ENCODE data around the gene RBMS3.

Gene RBMS3

DNA sequence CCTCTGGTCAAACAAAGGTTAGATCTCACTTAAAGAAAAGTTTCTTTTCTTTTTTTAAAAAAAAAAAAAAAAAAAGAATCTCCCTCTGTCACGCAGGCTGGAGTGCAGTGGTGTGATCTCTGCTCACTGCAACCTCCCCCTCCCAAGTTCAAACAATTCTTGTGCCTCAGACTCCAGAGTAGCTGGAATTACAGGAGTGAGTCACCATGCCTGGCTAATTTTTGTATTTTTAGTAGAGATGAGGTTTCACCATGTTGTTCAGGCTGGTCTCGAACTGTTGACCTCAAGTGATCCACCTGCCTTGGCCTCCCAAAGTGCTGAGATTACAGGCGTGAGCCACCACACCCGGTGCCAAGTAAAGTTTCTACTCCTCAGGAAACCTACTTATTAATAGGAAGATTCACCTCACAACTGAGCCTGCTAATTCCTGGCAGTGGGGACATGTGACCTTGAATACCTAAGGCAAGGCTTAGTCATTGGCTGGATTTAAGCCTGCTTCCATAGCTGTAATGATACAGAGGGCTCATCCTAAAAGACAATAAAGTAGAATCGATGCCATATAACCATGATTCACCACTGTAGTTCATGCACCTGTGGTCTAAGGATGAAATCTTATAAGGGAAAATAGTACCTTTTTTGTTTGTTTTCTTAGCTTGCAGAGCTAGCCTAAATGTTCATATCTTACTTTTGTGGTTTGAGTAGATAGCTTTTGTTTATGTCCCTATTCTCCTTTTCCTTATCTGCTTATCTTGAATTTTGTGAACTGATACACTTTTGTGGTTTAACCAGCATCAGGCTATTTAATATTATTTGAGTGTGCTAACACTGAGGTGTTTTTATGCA lies 24.8 kb upstream of the RBMS3 start:
- Histone ChIP-seq H3K4me1 (ENCODE audit: control insufficient read depth, insufficient read depth, low read length) (no peaks in the 10 kb centered on the region), H3K9ac (ENCODE audit: low read depth, low read length) (no peak overlapping the region), H3K4me3 (ENCODE audit: low read depth, low read length) (no peak overlapping the region), H3K36me3 (ENCODE audit: control insufficient read depth, insufficient read depth, low read length) (no peaks in the 10 kb centered on the region), H3K27me3 (ENCODE audit: control insufficient read depth, insufficient read depth, low read length) (no peaks in the 10 kb centered on the region), H3K9me3 (ENCODE audit: control insufficient read depth, insufficient read depth, low read length) (no peaks in the 10 kb centered on the region)

DNA sequence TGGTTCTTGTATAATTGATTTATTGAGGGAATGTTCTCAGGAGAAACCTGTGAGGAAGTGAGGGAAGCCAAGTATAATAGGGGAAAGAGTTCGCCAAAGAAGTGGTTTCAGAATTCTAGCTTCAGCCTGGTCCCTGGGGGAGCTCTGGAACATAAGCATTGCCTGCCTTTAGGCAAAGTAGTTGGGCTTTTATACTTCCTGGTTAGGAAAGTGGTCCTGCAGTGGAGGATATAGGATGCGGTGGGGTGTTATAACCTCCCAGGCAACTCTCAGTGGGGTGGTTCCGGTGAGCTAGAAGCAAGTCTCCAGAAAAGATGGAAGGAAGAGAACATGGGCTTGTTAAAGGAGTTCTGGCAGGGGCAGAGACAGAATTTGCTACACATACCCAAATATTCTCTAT lies 22.7 kb upstream of the RBMS3 start:
- H3K9me3 ChIP-seq (ENCODE audit: control insufficient read depth, insufficient read depth, low read length) = no peaks in the 10 kb centered on the region
- no peaks in the 10 kb centered on the region for H3K27me3 ChIP-seq (ENCODE audit: control insufficient read depth, insufficient read depth, low read length)
- H3K36me3 ChIP-seq (ENCODE audit: control insufficient read depth, insufficient read depth, low read length) = no peaks in the 10 kb centered on the region
- no peak overlapping the region for H3K4me3 ChIP-seq (ENCODE audit: low read depth, low read length)
- no peaks in the 10 kb centered on the region for H3K4me1 ChIP-seq (ENCODE audit: control insufficient read depth, insufficient read depth, low read length)
- no peak overlapping the region for H3K9ac ChIP-seq (ENCODE audit: low read depth, low read length)

DNA sequence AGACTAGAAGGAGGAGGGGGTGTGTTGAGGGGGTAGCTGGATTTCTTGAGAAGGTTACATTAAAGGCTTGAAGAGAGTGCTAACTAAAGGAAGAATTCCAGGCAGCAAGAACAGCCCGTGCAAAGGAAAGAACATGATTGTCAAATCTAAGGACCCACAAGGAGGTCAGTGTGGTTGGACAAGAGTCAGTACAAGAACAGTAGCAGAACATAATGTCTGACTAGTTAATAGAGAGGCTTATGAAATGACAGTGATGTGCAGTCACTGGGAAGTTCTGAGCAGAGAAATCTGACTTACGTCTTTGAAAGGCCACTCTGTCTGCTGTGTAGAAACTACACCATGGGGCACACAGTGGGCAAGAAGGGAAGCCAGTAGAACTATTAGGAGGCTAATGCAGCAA lies 19.8 kb upstream of the RBMS3 start:
- Histone ChIP-seq H3K9ac (ENCODE audit: low read depth, low read length) (no peak overlapping the region), H3K27me3 (ENCODE audit: control insufficient read depth, insufficient read depth, low read length) (no peaks in the 10 kb centered on the region), H3K9me3 (ENCODE audit: control insufficient read depth, insufficient read depth, low read length) (no peaks in the 10 kb centered on the region), H3K4me3 (ENCODE audit: low read depth, low read length) (no peak overlapping the region), H3K4me1 (ENCODE audit: control insufficient read depth, insufficient read depth, low read length) (no peaks in the 10 kb centered on the region), H3K36me3 (ENCODE audit: control insufficient read depth, insufficient read depth, low read length) (no peaks in the 10 kb centered on the region)

DNA sequence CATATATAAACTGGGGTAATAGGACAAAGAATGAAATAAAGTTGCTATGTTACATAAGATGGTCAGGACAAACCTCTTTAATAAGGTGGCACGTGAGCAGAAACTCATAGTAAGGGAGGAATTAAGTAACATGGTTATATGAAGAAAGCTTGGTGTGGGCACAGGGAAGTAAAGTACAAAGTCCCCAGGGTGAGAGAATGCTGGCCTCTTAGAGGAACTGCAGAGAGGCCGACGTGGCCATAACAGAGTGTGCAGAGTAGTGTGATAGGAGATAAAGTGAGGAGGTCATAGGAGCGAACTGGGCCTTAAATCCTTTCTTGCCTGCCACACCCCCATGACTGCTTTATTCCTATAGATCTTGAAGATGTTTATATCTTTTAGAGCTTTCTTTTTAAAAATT lies 17.4 kb upstream of the RBMS3 start:
- no peaks in the 10 kb centered on the region for H3K4me1 ChIP-seq (ENCODE audit: control insufficient read depth, insufficient read depth, low read length)
- H3K27me3 ChIP-seq (ENCODE audit: control insufficient read depth, insufficient read depth, low read length) = no peaks in the 10 kb centered on the region
- H3K9ac ChIP-seq (ENCODE audit: low read depth, low read length) = no peak overlapping the region
- H3K4me3 ChIP-seq (ENCODE audit: low read depth, low read length) = no peak overlapping the region
- H3K9me3 ChIP-seq (ENCODE audit: control insufficient read depth, insufficient read depth, low read length) = no peaks in the 10 kb centered on the region
- H3K36me3 ChIP-seq (ENCODE audit: control insufficient read depth, insufficient read depth, low read length) = no peaks in the 10 kb centered on the region

DNA sequence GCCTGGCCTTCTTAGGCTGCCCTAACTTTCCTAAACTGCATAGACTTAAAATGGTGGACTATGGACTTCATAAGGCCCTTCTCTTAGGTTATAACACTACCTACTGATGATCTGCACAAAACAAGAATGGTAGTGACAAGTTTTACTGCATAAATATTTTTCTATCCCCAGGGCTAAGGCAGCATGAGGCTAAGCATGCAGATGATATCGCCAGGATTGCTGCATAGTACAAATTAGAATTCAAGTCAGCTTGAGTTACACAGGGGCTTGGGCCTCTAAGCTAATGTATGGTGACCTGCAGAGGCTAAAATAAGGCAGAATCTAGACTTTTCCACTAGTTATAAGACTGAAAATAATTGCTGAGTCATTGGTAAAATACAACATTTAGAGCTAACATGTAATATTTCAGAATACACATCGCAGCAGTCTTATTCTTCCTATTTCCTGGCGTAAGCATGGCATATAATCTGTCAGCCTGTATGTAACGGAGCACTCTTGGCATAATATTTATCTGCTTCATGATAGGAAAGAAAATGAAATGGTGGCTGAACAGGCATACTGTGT lies 15.3 kb upstream of the RBMS3 start:
- H3K36me3 ChIP-seq (ENCODE audit: control insufficient read depth, insufficient read depth, low read length) = no peaks in the 10 kb centered on the region
- H3K4me1 ChIP-seq (ENCODE audit: control insufficient read depth, insufficient read depth, low read length) = no peaks in the 10 kb centered on the region
- no peak overlapping the region for H3K9ac ChIP-seq (ENCODE audit: low read depth, low read length)
- H3K9me3 ChIP-seq (ENCODE audit: control insufficient read depth, insufficient read depth, low read length) = no peaks in the 10 kb centered on the region
- H3K4me3 ChIP-seq (ENCODE audit: low read depth, low read length) = no peak overlapping the region
- no peaks in the 10 kb centered on the region for H3K27me3 ChIP-seq (ENCODE audit: control insufficient read depth, insufficient read depth, low read length)

DNA sequence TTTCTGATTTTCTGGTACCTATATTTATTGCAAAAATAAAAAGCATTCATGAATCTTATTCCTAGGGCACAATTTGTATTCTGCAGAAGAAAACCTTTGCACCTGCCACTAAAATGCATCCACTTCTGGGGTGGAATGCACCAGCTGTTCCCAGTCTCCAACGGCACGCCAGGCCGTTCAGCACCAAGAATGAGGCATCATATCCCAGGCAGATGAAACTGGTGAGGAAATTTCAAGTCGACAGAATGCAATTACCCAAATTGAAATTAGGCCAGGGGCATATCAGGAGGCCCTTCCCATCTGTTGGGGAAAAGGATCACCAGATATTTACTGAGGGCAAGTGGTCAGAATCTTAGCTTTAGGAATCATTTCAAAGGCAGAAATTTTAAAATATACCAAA lies 13.6 kb upstream of the RBMS3 start:
- Histone ChIP-seq H3K9ac (ENCODE audit: low read depth, low read length) (no peak overlapping the region), H3K9me3 (ENCODE audit: control insufficient read depth, insufficient read depth, low read length) (no peaks in the 10 kb centered on the region), H3K27me3 (ENCODE audit: control insufficient read depth, insufficient read depth, low read length) (no peaks in the 10 kb centered on the region), H3K4me1 (ENCODE audit: control insufficient read depth, insufficient read depth, low read length) (no peaks in the 10 kb centered on the region), H3K36me3 (ENCODE audit: control insufficient read depth, insufficient read depth, low read length) (no peaks in the 10 kb centered on the region), H3K4me3 (ENCODE audit: low read depth, low read length) (no peak overlapping the region)

DNA sequence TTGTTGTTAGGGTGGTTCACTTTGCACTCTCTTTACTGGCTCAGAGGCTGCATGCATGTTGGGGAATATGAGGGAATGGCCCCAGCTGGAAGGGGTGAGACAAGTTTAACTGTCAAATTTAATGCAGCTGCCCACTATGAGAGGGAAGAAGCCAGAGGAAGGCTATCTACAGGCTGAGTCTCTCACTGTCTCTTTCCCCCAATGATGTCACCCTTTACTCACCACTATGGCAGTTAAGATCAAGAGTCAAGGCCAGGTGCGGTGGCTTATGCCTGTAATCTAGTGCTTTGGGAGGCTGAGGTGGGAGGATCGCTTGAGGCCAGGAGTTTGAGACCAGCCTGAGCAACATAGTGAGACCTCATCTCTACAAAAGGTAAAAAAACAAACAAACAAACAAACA lies 12.2 kb upstream of the RBMS3 start:
- H3K27me3 ChIP-seq (ENCODE audit: control insufficient read depth, insufficient read depth, low read length) = no peaks in the 10 kb centered on the region
- H3K36me3 ChIP-seq (ENCODE audit: control insufficient read depth, insufficient read depth, low read length) = no peaks in the 10 kb centered on the region
- H3K9ac ChIP-seq (ENCODE audit: low read depth, low read length) = no peak overlapping the region
- no peak overlapping the region for H3K4me3 ChIP-seq (ENCODE audit: low read depth, low read length)
- no peaks in the 10 kb centered on the region for H3K9me3 ChIP-seq (ENCODE audit: control insufficient read depth, insufficient read depth, low read length)
- no peaks in the 10 kb centered on the region for H3K4me1 ChIP-seq (ENCODE audit: control insufficient read depth, insufficient read depth, low read length)

DNA sequence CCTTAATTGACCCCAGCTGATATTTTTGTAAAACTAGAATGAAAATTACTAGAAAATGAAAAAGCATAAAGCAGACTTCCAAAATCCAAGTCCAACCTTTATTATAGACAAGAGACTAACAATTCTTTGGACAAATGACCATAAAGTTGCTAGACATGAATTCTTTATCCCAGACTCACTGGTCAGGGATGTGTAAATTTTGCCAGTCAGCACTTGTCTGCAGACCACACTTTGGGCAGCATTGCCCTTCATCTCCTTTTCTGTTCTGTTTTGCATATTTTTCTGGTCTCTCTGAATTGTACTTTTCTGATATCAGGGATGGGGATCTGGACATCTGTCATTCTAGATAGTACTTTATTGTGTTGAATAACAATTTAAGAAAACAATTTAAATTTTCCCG lies 10.1 kb upstream of the RBMS3 start:
- no peaks in the 10 kb centered on the region for H3K36me3 ChIP-seq (ENCODE audit: control insufficient read depth, insufficient read depth, low read length)
- no peak overlapping the region for H3K9ac ChIP-seq (ENCODE audit: low read depth, low read length)
- H3K9me3 ChIP-seq (ENCODE audit: control insufficient read depth, insufficient read depth, low read length) = no peaks in the 10 kb centered on the region
- no peak overlapping the region for H3K4me3 ChIP-seq (ENCODE audit: low read depth, low read length)
- H3K27me3 ChIP-seq (ENCODE audit: control insufficient read depth, insufficient read depth, low read length) = no peaks in the 10 kb centered on the region
- H3K4me1 ChIP-seq (ENCODE audit: control insufficient read depth, insufficient read depth, low read length) = no peaks in the 10 kb centered on the region

DNA sequence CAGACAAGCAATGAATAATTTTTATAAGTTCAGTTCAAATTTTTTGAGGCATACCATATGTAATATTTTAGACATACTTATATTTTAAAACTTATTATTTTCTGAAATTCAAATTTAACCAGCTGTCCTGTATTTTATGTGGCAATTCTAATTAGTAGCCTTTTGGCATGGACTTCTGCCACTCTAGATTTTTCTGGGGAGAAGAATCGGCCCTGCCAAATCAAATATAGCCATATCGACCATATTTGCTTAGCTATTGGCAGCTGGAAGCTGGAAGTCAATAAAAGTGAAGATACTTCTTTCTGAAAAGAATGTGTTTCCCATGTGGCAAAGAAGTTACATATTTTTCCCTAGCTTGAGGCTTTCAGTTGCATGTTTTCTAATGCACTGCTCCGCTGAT lies 9.4 kb upstream of the RBMS3 start:
- Histone ChIP-seq H3K27me3 (ENCODE audit: control insufficient read depth, insufficient read depth, low read length) (no peaks in the 10 kb centered on the region), H3K4me3 (ENCODE audit: low read depth, low read length) (no peak overlapping the region), H3K36me3 (ENCODE audit: control insufficient read depth, insufficient read depth, low read length) (no peaks in the 10 kb centered on the region), H3K9ac (ENCODE audit: low read depth, low read length) (no peak overlapping the region), H3K4me1 (ENCODE audit: control insufficient read depth, insufficient read depth, low read length) (no peaks in the 10 kb centered on the region), H3K9me3 (ENCODE audit: control insufficient read depth, insufficient read depth, low read length) (no peaks in the 10 kb centered on the region)

DNA sequence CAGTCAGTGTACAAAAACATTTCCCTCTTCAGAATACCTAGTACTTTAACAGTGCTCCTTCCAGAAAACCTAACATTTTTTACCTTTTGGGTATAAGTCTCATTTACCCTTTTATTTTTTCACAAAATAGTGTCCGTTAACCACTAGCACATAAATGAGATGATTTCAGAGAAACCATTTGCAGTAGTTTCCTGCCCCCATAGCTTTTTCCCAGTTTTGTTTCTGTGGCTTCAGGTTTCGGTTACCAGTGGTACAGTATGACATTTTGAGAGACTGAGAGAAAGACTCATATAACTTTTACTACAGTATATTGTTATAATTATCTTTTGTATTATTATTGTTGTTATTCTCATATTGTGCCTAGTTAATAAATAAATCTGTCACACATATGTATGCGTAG lies 6.2 kb upstream of the RBMS3 start:
- Histone ChIP-seq H3K9me3 (ENCODE audit: control insufficient read depth, insufficient read depth, low read length) (no peaks in the 10 kb centered on the region), H3K9ac (ENCODE audit: low read depth, low read length) (no peak overlapping the region), H3K27me3 (ENCODE audit: control insufficient read depth, insufficient read depth, low read length) (no peaks in the 10 kb centered on the region), H3K4me1 (ENCODE audit: control insufficient read depth, insufficient read depth, low read length) (peaks cover under 1% of the 10 kb centered on the region), H3K36me3 (ENCODE audit: control insufficient read depth, insufficient read depth, low read length) (no peaks in the 10 kb centered on the region), H3K4me3 (ENCODE audit: low read depth, low read length) (no peak overlapping the region)

DNA sequence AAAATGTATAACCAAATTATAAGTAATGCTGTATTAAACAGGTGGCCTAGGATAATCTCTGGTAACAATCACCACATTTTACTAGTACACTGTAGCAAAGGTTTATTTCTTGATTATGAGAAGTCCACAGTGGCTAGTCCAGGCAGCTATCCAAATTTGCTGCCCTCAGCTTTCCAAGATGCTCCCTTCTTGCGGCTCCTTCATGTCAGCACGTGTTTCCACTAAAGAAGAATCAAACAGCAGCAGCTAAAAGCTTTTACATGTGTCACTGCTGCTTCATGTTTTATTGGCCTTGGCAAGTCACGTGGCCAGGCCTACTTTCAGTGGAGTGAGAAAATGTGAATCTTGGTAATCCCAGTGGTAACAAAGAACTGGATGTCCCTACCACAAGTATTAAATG lies 5.6 kb upstream of the RBMS3 start:
- H3K4me1 ChIP-seq (ENCODE audit: control insufficient read depth, insufficient read depth, low read length) = peaks cover 3% of the 10 kb centered on the region

DNA sequence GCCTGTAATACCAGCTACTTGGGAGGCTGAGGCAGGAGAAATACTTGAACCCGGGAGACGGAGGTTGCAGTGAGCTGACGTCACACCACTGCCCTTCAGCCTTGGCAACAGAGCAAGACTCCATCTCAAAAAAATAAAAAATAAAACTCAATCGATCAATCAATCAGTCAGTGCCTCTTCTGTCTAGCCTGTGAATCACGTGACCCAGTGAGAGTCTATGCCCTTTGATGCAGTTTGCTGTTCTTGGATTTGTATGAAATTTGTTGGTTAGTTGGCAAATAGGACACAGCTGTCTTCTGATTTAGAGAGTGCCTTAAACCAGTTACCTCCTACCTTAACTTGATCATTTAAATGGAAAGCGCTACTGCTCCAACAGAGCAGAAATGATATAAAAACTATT lies 3.6 kb upstream of the RBMS3 start:
- Histone ChIP-seq H3K4me3 (ENCODE audit: low read depth, low read length) (no peak overlapping the region), H3K9ac (ENCODE audit: low read depth, low read length) (no peak overlapping the region), H3K36me3 (ENCODE audit: control insufficient read depth, insufficient read depth, low read length) (no peaks in the 10 kb centered on the region), H3K27me3 (ENCODE audit: control insufficient read depth, insufficient read depth, low read length) (no peaks in the 10 kb centered on the region), H3K9me3 (ENCODE audit: control insufficient read depth, insufficient read depth, low read length) (no peaks in the 10 kb centered on the region), H3K4me1 (ENCODE audit: control insufficient read depth, insufficient read depth, low read length) (peaks cover 4% of the 10 kb centered on the region)

More for the DNA sequence above, 5.6 kb upstream of the RBMS3 start:
- Histone ChIP-seq H3K9me3 (ENCODE audit: control insufficient read depth, insufficient read depth, low read length) (no peaks in the 10 kb centered on the region), H3K4me3 (ENCODE audit: low read depth, low read length) (no peak overlapping the region), H3K27me3 (ENCODE audit: control insufficient read depth, insufficient read depth, low read length) (no peaks in the 10 kb centered on the region), H3K36me3 (ENCODE audit: control insufficient read depth, insufficient read depth, low read length) (no peaks in the 10 kb centered on the region), H3K9ac (ENCODE audit: low read depth, low read length) (no peak overlapping the region)

All from iPS-15b (cell line).